Esophagus squamous epithelium (tissue), 4 donors: ENCODE data around the gene ITFG1.

ENCODE experiments used
- CTCF ChIP-seq, 6 experiments: fragments of 450-650 bp in 4 of 6; fragments of 200-600 bp in 2 of 6; sonication (generic) in 2 of 6; IDR thresholded peaks; one replicate each; pipeline ENCODE4 v1.5.1; 2016 to 2019; ENCODE audit warnings: antibody characterized with exemption in 6 of 6, mild to moderate bottlenecking in 4 of 6, moderate library complexity in 4 of 6
- POLR2A ChIP-seq, 4 donors: fragments of 450-650 bp; IDR thresholded peaks; one replicate each; pipeline ENCODE4 v1.6.1; 2017; ENCODE audit warnings: antibody characterized with exemption in 4 of 4, mild to moderate bottlenecking in 4 of 4, moderate library complexity in 3 of 4

- no peak for TF ChIP-seq CTCF (IDR thresholded peaks at IDR 0.05)
- no peak for TF ChIP-seq POLR2A (IDR thresholded peaks at IDR 0.05)
Measured at GRCh38 chr16:47304563-47304962, 156.3 kb downstream of the ITFG1 start.
